GM12801 (cell line): ENCODE results near the gene TMEM132C.

Experiments
- CTCF ChIP-seq: IDR thresholded peaks from one replicate; pipeline ENCODE4 v1.5.1; 2011; ENCODE audit warnings: control low read depth; ENCODE audit not compliant: insufficient read length; ENCODE audit errors: extremely low read depth

TMEM132C gene

GRCh38 chr12:128557231-128557630, 290.3 kb downstream of the TMEM132C start:
- no peak for TF ChIP-seq CTCF

DNA sequence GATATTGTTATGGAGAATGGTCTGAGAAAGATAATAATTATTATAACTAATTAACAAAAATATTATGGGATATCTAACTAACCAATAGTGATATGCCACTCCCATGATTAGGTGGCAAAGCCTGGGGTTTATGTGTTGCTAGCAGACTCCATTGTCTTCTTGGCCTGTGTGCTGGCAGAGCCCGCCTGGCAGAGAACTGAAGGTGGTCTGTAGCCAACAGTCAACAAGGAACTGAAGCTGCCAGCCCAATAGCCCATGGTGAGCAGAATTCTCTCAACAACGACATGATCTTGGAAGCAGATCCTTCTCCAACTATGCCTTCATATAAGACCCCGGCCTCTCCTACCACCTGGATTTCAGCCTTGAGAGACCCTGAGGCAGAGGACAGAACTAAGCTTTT, 298.0 kb downstream of the TMEM132C start:
- TF ChIP-seq CTCF: no peak

DNA sequence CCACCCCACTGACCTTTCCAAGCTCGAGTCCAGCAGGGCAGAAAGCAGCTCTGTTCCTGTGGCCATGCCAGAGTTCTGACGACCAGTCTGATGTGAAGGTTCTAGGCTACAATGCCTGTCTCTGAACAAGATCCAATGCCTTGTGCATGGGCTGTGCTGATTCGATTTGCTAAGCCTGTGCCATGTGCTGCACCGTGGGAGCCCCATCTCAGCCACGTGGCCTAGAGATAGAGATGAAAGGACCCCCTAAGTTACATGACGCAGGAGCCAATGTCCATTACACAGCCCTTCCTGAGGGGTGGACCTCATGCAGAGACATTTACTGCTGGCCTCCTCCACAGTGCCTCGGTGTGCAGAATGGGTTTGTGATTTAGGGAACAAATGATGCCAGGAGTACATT, 300.8 kb downstream of the TMEM132C start:
- TF ChIP-seq CTCF: no peak

DNA sequence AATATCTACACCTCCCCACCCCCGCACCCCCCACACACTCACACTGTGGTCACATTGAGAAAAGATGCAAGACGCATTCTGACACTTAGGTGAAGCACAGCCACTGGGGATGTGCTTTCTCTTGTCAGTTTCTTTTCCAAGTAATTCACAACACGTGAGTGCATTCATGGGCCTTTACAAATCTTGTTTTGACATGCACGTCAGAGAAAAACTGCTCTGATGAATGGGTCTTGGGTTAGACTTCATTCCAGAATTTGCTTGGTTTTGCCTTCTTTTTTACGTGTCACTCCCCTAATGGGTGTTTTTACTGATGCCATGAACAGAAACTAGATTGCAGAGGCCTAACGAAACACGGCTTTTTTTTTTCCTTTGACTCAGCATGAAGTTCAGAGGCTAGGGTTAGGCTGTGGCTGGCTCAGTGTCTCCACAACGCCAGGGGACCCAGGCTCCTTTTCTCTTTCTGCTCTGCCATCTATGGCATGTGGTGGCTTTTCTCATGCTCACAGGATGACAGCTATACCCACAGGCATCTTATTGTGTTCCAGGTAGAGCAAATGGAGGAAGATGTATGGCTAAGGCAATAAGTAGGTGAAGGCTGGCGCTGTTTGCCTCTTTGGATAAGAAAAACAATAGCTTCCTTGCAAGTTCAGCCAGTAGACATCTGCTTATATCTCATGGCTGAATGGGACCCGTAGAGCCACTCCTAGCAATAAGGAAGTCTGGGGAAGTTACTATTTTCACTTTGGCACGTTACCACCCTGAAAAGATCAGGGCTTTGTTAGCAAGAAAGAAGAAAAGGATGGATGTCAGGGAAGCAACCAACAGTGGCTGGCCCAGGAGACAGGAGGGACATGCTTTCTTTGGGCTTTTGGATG, 303.5 kb downstream of the TMEM132C start:
- no peak for TF ChIP-seq CTCF

- no peak for TF ChIP-seq CTCF
Observed at GRCh38 chr12:128571906-128572810, 305.2 kb downstream of the TMEM132C start.

- TF ChIP-seq CTCF: no peak
Observed at GRCh38 chr12:128573907-128574306, 306.9 kb downstream of the TMEM132C start.

- TF ChIP-seq CTCF: no peak
Observed at GRCh38 chr12:128578045-128578444, 311.1 kb downstream of the TMEM132C start.
